ENCODE data around the gene HOXA7.

GRCh38 chr7:27160546-27161213 lies 4.2 kb upstream of the HOXA7 start:
- TF ChIP-seq, protein P1, sequence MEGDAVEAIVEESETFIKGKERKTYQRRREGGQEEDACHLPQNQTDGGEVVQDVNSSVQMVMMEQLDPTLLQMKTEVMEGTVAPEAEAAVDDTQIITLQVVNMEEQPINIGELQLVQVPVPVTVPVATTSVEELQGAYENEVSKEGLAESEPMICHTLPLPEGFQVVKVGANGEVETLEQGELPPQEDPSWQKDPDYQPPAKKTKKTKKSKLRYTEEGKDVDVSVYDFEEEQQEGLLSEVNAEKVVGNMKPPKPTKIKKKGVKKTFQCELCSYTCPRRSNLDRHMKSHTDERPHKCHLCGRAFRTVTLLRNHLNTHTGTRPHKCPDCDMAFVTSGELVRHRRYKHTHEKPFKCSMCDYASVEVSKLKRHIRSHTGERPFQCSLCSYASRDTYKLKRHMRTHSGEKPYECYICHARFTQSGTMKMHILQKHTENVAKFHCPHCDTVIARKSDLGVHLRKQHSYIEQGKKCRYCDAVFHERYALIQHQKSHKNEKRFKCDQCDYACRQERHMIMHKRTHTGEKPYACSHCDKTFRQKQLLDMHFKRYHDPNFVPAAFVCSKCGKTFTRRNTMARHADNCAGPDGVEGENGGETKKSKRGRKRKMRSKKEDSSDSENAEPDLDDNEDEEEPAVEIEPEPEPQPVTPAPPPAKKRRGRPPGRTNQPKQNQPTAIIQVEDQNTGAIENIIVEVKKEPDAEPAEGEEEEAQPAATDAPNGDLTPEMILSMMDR (IDR thresholded peaks at IDR 0.05): peak in 6 of 7 experiments; percentile 70 to 100 (median 98)
- TF ChIP-seq POLR2A (IDR thresholded peaks at IDR 0.05): no peak
